ENCODE measurements around the gene TOP2B.

DNA sequence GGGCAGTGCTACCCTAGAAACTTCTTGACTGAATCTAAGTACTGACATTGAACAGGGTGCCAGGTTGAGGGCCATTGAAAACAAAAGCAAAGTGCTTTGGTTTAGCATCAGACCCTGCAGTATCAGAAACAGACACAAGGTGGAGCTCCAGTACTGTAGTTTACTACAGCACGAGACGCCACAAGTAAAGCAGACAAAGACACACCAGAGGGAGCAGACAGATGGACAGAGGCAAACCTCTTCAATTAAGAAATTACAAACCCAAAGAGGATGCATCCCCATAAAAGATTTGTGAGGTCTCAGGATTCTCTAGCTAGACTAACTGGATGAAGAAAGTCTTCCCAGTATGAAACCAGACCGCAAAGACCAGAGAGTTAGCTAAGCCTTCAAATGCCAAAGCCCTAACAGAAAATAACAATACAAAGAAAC, 16.6 kb downstream of the TOP2B start:
- TF ChIP-seq, protein P1, sequence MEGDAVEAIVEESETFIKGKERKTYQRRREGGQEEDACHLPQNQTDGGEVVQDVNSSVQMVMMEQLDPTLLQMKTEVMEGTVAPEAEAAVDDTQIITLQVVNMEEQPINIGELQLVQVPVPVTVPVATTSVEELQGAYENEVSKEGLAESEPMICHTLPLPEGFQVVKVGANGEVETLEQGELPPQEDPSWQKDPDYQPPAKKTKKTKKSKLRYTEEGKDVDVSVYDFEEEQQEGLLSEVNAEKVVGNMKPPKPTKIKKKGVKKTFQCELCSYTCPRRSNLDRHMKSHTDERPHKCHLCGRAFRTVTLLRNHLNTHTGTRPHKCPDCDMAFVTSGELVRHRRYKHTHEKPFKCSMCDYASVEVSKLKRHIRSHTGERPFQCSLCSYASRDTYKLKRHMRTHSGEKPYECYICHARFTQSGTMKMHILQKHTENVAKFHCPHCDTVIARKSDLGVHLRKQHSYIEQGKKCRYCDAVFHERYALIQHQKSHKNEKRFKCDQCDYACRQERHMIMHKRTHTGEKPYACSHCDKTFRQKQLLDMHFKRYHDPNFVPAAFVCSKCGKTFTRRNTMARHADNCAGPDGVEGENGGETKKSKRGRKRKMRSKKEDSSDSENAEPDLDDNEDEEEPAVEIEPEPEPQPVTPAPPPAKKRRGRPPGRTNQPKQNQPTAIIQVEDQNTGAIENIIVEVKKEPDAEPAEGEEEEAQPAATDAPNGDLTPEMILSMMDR (IDR thresholded peaks at IDR 0.05), result peak; percentile 88 to 97 (median 92)
- TF ChIP-seq POLR2A (IDR thresholded peaks at IDR 0.05), result no peak
